ENCODE measurements around the gene ERC1.

Gene ERC1

GRCh38 chr12:1499351-1499750, 508.3 kb downstream of the ERC1 start:
- no peak for DNase-seq

GRCh38 chr12:1500095-1500801, 509.2 kb downstream of the ERC1 start:
- no peak for DNase-seq

GRCh38 chr12:1501001-1501400, 510.0 kb downstream of the ERC1 start:
- DNase-seq = no peak

- no peak for DNase-seq
These were observed 510.8 kb downstream of the ERC1 start for GRCh38 chr12:1501695-1502378.

- DNase-seq = no peak
These were observed 511.3 kb downstream of the ERC1 start for GRCh38 chr12:1502379-1502720.

GRCh38 chr12:1502831-1503230, 511.8 kb downstream of the ERC1 start:
- DNase-seq = no peak

GRCh38 chr12:1503281-1503711, 512.3 kb downstream of the ERC1 start:
- no peak for DNase-seq

GRCh38 chr12:1504304-1504894, 513.4 kb downstream of the ERC1 start:
- no peak for DNase-seq

GRCh38 chr12:1504895-1505311, 513.9 kb downstream of the ERC1 start:
- DNase-seq = no peak

- DNase-seq = no peak
These were observed 514.6 kb downstream of the ERC1 start for GRCh38 chr12:1505576-1505975.

GRCh38 chr12:1507308-1507707, 516.3 kb downstream of the ERC1 start:
- no peak for DNase-seq

- DNase-seq = no peak
These were observed 518.5 kb downstream of the ERC1 start for GRCh38 chr12:1509413-1510052.

GRCh38 chr12:1510056-1510812, 519.2 kb downstream of the ERC1 start:
- DNase-seq = no peak

GRCh38 chr12:1515010-1515409, 524.0 kb downstream of the ERC1 start:
- DNase-seq = no peak

GRCh38 chr12:1515428-1515827, 524.4 kb downstream of the ERC1 start:
- no peak for DNase-seq

- no peak for DNase-seq
These were observed 526.0 kb downstream of the ERC1 start for GRCh38 chr12:1517007-1517406.

GRCh38 chr12:1517734-1518525, 526.9 kb downstream of the ERC1 start:
- no peak for DNase-seq

GRCh38 chr12:1518591-1519516, 527.8 kb downstream of the ERC1 start:
- no peak for DNase-seq

GRCh38 chr12:1519642-1520041, 528.6 kb downstream of the ERC1 start:
- no peak for DNase-seq

- DNase-seq = no peak
These were observed 532.0 kb downstream of the ERC1 start for GRCh38 chr12:1523046-1523445.

GRCh38 chr12:1523558-1524050, 532.6 kb downstream of the ERC1 start:
- DNase-seq = no peak
